H1 (cell line): ENCODE data around the gene RNF39. TPM values are rescaled to one million over a fixed set of nuclear protein-coding genes. Genes with fewer than 3 reads are reported as not detected.

Experiments used
- BRCA1 ChIP-seq: IDR thresholded peaks from 2 replicates; pipeline ENCODE4 v1.6.1; 2012; ENCODE audit warnings: low read depth, low read length, improper control_type of control experiment
- CHD1 ChIP-seq: IDR thresholded peaks from 2 replicates; pipeline ENCODE4 v1.6.1; 2012; ENCODE audit warnings: low read depth, low read length, improper control_type of control experiment
- CREB1 ChIP-seq: IDR thresholded peaks from 2 replicates; pipeline ENCODE4 v1.6.1; 2012; ENCODE audit warnings: inconsistent platforms
- FOSL1 ChIP-seq: IDR thresholded peaks from 2 replicates; pipeline ENCODE4 v1.6.1; 2011; ENCODE audit warnings: mild to moderate bottlenecking, low read depth, low read length, moderate library complexity; ENCODE audit not compliant: insufficient read depth
- JUN ChIP-seq: IDR thresholded peaks from 2 replicates; pipeline ENCODE4 v1.6.1; 2011; ENCODE audit warnings: low read depth, mild to moderate bottlenecking, improper control_type of control experiment, low read length
- polyA plus RNA-seq, 7 experiments: library from polyadenylated mRNA; depleted of rRNA in 3 of 7; stranded (reverse) in 5 of 7; unstranded in 2 of 7; fragments of >200 nt in 5 of 7; fragments of 200-250 nt in 2 of 7; gene quantifications; 1 replicate in 5 of 7; 2 replicates in 1 of 7; 4 replicates in 1 of 7; pipeline versions ENCODE4 v1.2.1 to v1.2.3, GENCODE V29; 2011 to 2013; ENCODE audit warnings: missing spikeins in 2 of 7, mixed read lengths in 2 of 7
- total RNA-seq: library from RNA; stranded (reverse); fragmentation: NEBNext Ultra II Directional; extraction: Animal tissue kit (Norgen Biotek cat#: 25700); gene quantifications from 2 replicates; pipeline ENCODE4 v1.2.1, GENCODE V29; 2021
- TF ChIP-seq, protein P1 (sequence below): IDR thresholded peaks from 2 replicates; pipeline ENCODE4 v1.6.1; 2012; ENCODE audit warnings: low read length, inconsistent platforms

Gene RNF39
- total and polyA plus RNA-seq, 2 of the 8 experiments (the other 6 are each of a cell fraction or from before 2014, with no cell fraction given): 1.4 to 2.3 TPM

DNA sequence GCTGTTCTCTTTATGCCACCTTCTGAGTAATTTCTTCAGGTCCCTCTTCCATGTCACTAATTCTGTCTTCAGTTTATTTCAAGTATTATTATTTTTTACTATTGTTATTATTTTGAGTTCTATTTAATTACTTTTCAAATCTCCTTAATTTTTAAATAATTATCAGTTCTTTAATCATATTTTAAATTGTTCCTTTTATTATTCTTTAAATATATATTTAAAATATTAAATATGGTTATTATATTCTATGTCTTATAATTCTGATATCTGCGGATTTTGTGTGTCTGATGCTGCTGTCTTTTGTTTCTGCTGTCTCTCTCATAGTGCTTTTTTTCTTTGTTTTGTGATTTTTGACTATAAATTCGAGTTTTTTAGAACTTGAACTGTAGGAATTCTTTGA, 12.3 kb downstream of the RNF39 start (continued):
- TF ChIP-seq JUN (no peak), CHD1 (no peak), BRCA1 (no peak), CREB1 (no peak), FOSL1 (no peak)
- TF ChIP-seq, protein P1, sequence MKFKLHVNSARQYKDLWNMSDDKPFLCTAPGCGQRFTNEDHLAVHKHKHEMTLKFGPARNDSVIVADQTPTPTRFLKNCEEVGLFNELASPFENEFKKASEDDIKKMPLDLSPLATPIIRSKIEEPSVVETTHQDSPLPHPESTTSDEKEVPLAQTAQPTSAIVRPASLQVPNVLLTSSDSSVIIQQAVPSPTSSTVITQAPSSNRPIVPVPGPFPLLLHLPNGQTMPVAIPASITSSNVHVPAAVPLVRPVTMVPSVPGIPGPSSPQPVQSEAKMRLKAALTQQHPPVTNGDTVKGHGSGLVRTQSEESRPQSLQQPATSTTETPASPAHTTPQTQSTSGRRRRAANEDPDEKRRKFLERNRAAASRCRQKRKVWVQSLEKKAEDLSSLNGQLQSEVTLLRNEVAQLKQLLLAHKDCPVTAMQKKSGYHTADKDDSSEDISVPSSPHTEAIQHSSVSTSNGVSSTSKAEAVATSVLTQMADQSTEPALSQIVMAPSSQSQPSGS: no peak
- TF ChIP-seq, all 59 proteins: peak for 0
